Tibial nerve (tissue), 4 donors: Measurements from ENCODE around the gene CRTC3. TPM values are rescaled to one million over a fixed set of nuclear protein-coding genes. Genes with fewer than 3 reads are reported as not detected.
"Not testable (repeated sequence)": the region's sequence is repeated elsewhere in the genome, so short reads cannot be mapped to it uniquely, and the experiment has no call there.

Experiments used
- DNase-seq, 2 donors: peaks; one replicate each; pipeline ENCODE4 v3.0.0-alpha.2; 2019; ENCODE audit warnings: low spot score in 2 of 2
- H3K27ac ChIP-seq, 4 donors: fragments of 200-600 bp; sonication (generic) in 3 of 4; one replicate each; pipeline ENCODE4 v1.5.1; 2017 to 2019; ENCODE audit warnings: mild to moderate bottlenecking in 1 of 4
- H3K27me3 ChIP-seq, 2 donors: fragments of 200-600 bp; sonication (generic) in 1 of 2; one replicate each; pipeline versions ENCODE4 v1.5.1 to v1.6.0; 2017 to 2019
- H3K36me3 ChIP-seq, 3 donors: fragments of 200-600 bp; sonication (generic); one replicate each; pipeline ENCODE4 v1.5.1; 2018 to 2019
- H3K4me1 ChIP-seq, 4 donors: fragments of 200-600 bp; sonication (generic) in 3 of 4; one replicate each; pipeline ENCODE4 v1.5.1; 2017 to 2019
- H3K4me3 ChIP-seq, 4 donors: fragments of 200-600 bp; sonication (generic) in 3 of 4; one replicate each; pipeline ENCODE4 v1.5.1; 2017 to 2019; ENCODE audit warnings: mild to moderate bottlenecking in 1 of 4, moderate library complexity in 1 of 4
- H3K9me3 ChIP-seq, 4 donors: fragments of 200-600 bp; sonication (generic) in 3 of 4; one replicate each; pipeline ENCODE4 v1.5.1; 2017 to 2019
- EP300 ChIP-seq, 2 donors: sonication (generic); formaldehyde crosslinking; IDR thresholded peaks; one replicate each; pipeline ENCODE4 v1.6.1; 2017; ENCODE audit warnings: antibody characterized with exemption in 2 of 2, mild to moderate bottlenecking in 1 of 2
- POLR2A ChIP-seq, 2 donors: fragments of 450-650 bp; IDR thresholded peaks; one replicate each; pipeline ENCODE4 v1.6.1; 2017; ENCODE audit warnings: antibody characterized with exemption in 2 of 2, mild to moderate bottlenecking in 2 of 2, moderate library complexity in 2 of 2
- WGBS, 2 donors: methylation state at CpG; one replicate each; pipeline ENCODE4 v1.1.5; 2018; 5-methylcytosine and 5-hydroxymethylcytosine counted together
- total RNA-seq, 4 donors: library from RNA; depleted of rRNA; stranded (reverse); fragments of >200 nt; gene quantifications; one replicate each; pipeline ENCODE4 v1.1.0, GENCODE V29; 2016
- TF ChIP-seq, protein P1 (sequence below), 5 experiments: fragments of 200-600 bp in 3 of 5; fragments of 450-650 bp in 2 of 5; sonication (generic) in 3 of 5; IDR thresholded peaks; one replicate each; pipeline ENCODE4 v1.5.1; 2016 to 2019; ENCODE audit warnings: antibody characterized with exemption in 5 of 5, mild to moderate bottlenecking in 3 of 5, moderate library complexity in 2 of 5

CRTC3 gene
- total RNA-seq, 4 donors from 2014 or later, result 52.7 to 63.7 (median 60.6) TPM

DNA sequence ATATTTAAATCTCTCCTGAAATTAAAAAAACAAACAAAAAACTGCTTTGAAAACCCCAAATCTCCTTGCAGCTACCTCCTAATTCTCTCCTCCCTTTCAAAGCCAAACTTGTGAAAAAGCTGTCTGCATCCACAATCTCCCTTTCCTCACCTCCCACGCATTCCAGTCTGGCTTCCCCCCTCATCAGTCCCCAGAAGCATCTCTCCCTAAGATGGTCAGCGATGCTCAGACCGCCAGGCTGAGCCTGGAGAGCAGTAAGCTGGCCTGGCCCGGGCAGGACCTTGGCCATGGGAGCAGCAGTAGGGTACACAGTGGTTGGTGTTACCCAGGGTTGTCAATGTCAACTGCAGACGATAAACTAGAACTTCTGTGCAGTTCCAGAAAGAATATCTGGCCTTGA lies 154.6 kb downstream of the CRTC3 start:
- H3K27ac ChIP-seq, result no peak overlapping the region
- H3K27me3 ChIP-seq, result no peaks in the 10 kb centered on the region
- peaks cover 0 to 22% (median 11%) of the 10 kb centered on the region in 4 donors for H3K4me1 ChIP-seq
- 56 to 70% methylated on average over 5 of the region's 5 CpGs for WGBS, 2 donors
- TF ChIP-seq EP300 (IDR thresholded peaks at IDR 0.05) (no peak), POLR2A (IDR thresholded peaks at IDR 0.05) (no peak)
- TF ChIP-seq, protein P1, sequence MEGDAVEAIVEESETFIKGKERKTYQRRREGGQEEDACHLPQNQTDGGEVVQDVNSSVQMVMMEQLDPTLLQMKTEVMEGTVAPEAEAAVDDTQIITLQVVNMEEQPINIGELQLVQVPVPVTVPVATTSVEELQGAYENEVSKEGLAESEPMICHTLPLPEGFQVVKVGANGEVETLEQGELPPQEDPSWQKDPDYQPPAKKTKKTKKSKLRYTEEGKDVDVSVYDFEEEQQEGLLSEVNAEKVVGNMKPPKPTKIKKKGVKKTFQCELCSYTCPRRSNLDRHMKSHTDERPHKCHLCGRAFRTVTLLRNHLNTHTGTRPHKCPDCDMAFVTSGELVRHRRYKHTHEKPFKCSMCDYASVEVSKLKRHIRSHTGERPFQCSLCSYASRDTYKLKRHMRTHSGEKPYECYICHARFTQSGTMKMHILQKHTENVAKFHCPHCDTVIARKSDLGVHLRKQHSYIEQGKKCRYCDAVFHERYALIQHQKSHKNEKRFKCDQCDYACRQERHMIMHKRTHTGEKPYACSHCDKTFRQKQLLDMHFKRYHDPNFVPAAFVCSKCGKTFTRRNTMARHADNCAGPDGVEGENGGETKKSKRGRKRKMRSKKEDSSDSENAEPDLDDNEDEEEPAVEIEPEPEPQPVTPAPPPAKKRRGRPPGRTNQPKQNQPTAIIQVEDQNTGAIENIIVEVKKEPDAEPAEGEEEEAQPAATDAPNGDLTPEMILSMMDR (IDR thresholded peaks at IDR 0.05), result no peak
- DNase-seq, result no peak
- no peaks in the 10 kb centered on the region for H3K36me3 ChIP-seq
- H3K4me3 ChIP-seq, result no peak overlapping the region
- H3K9me3 ChIP-seq, result no peaks in the 10 kb centered on the region

DNA sequence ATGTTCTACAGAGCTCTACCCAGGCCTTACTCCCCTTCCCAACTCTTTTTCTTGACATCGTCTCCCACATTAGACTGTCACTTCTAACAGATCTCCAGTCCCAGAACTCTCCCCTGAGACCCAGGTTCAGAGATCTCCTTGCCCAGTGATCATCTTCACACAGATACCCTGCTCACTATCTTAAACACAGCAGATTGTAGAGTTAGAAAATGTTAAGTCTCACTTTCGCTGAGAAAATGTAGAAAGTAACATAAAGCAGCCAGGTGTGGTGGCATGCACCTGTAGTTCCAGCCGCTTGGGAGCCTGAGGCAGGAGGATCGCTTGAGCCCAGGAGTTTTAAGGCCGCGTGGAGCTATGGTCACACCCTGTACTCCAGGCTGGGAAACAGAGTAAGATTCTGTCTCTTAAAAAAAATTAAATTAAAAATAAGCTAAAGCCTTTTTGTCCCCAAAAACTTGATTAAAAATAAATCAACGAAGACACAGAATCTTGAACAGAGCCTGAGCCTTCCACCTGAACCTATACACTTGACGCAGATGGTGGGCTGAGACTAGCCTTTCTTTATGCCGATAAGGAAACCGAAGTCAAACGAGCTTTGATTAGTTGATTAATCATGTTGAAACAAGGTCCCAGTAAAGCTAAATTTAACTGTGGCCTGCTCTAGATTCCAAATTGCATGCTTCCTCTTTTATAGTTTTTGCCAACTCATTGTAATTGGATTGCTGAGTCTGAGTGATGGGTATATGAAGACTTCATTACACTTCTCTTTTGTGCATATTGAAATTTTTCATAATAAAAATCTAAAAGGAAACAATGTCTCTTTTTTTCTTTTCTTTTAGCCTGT lies 156.1 kb downstream of the CRTC3 start:
- Histone ChIP-seq H3K36me3 (no peaks in the 10 kb centered on the region), H3K9me3 (no peaks in the 10 kb centered on the region), H3K4me1 (peaks cover 0 to 9% (median 4%) of the 10 kb centered on the region in 4 donors), H3K27me3 (no peaks in the 10 kb centered on the region), H3K4me3 (no peak overlapping the region), H3K27ac (no peak overlapping the region)
- no peak for DNase-seq
- no peak for TF ChIP-seq EP300 (IDR thresholded peaks at IDR 0.05)
- TF ChIP-seq, protein P1 (IDR thresholded peaks at IDR 0.05), result no peak
- no peak for TF ChIP-seq POLR2A (IDR thresholded peaks at IDR 0.05)
- 85 to 89% methylated on average over 11 of the region's 11 CpGs for WGBS, 2 donors

DNA sequence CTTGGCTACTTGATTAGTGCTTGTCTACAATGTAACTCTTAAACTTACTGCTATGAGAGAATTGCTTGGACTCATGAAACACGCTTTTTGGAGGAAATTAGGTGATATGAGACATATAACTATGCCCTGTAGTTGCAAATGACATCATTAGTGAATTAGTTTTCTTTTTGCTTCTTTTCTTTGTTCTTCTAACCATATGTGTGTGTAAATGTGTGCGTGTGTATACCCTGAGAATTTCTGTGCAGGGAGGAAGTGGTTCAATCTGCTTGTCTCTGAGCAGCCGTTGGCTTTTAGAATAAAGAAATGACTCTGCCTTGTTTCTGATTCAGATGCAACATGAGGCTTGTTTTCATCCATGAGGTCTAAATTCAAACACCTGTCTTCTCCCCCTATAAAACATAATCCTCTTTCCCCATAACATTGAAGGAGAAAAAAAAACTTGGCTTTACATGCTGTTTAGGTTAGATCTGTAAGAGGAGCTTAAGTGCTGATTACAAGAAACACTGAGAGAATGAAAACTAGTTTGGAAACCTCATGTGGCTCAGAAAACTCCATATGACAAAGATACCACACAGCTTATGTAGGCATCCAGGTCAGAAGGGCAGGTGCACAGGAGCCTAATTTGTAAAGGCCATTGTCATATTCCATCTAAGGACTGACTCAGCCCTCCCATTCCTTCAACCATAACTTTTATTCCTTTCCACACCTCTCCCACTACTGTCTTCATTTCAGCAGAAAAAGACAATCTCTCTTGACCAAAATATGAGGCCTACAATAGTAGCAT lies 156.9 kb downstream of the CRTC3 start:
- WGBS, 2 donors, result 69 to 77% methylated on average over 3 of the region's 3 CpGs
- DNase-seq, result no peak
- no peaks in the 10 kb centered on the region for H3K27me3 ChIP-seq
- no peaks in the 10 kb centered on the region for H3K9me3 ChIP-seq
- no peak overlapping the region for H3K27ac ChIP-seq
- H3K36me3 ChIP-seq, result no peaks in the 10 kb centered on the region
- no peak overlapping the region for H3K4me3 ChIP-seq
- peaks cover 0 to 2% (median 0%) of the 10 kb centered on the region in 4 donors for H3K4me1 ChIP-seq
- TF ChIP-seq POLR2A (IDR thresholded peaks at IDR 0.05), result no peak
- TF ChIP-seq EP300 (IDR thresholded peaks at IDR 0.05), result no peak
- TF ChIP-seq, protein P1 (IDR thresholded peaks at IDR 0.05), result no peak

DNA sequence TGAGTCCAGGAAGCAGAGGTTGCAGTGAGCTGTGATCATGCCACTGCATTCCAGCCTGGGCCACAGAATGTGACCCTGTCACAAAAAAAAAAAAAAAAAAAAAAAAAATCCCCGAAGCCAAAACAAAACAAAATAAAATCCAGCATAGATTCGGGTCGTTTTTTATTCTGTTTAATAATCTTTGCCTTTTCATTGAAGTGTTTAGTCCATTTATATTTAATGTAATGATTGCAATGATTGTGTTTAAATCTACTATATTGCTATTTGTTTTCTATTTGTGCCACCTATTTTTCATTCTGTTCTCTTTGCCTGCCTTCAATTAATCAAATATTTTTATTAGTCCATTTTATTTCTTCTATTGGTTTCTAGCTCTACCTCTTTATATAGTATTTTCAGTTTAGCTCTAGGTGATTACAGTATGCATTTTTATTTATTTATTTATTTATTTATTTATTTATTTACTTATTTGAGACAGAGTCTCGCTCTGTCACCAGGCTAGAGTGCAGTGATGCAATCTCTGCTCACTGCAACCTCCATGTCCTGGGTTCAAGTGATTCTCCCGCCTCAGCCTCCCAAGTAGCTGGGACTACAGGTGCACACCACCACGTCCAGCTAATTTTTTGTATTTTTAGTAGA lies 159.7 kb downstream of the CRTC3 start:
- not testable (repeated sequence) for DNase-seq, H3K36me3 ChIP-seq, H3K9me3 ChIP-seq, H3K4me1 ChIP-seq, H3K27ac ChIP-seq, H3K27me3 ChIP-seq, H3K4me3 ChIP-seq
- 82 to 95% methylated on average over 6 of the region's 6 CpGs for WGBS, 2 donors

DNA sequence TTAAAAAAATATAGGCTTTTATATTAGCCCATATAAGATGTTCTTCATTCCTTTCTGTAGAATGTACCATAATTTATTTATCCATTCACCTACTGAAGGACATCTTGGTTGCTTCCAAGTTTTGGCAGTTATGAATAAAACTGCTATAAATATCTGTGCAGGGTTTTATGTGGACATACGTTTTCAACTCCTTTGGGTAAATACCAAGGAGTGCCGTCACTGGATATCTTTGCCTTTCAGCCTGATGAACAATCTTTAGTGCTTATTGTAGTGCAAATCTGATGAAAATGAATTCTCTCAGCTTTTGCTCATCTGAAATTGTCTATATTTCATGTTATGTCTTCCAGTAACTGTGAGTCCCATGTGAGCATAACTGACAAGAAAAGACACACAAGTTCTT lies 160.9 kb downstream of the CRTC3 start:
- H3K4me3 ChIP-seq, result no peak overlapping the region
- H3K27ac ChIP-seq, result no peak overlapping the region
- 43 to 47% methylated on average over 2 of the region's 2 CpGs for WGBS, 2 donors
- TF ChIP-seq, protein P1 (IDR thresholded peaks at IDR 0.05), result no peak
- TF ChIP-seq POLR2A (IDR thresholded peaks at IDR 0.05) (no peak), EP300 (IDR thresholded peaks at IDR 0.05) (no peak)
- DNase-seq, result no peak
- no peaks in the 10 kb centered on the region for H3K27me3 ChIP-seq
- H3K4me1 ChIP-seq, result peaks cover 0 to 2% (median 0%) of the 10 kb centered on the region in 4 donors
- H3K9me3 ChIP-seq, result no peaks in the 10 kb centered on the region
- no peaks in the 10 kb centered on the region for H3K36me3 ChIP-seq
